Activated CD4-positive, alpha-beta memory T cell treated with anti-CD3 and anti-CD28 coated beads for 36 hours (primary cell): ENCODE measurements around the gene ELL. TPM values are rescaled to one million over a fixed set of nuclear protein-coding genes. Genes with fewer than 3 reads are reported as not detected.
"Not testable (repeated sequence)": the region's sequence is repeated elsewhere in the genome, so short reads cannot be mapped to it uniquely, and the experiment has no call there.

Experiments
- CTCF ChIA-PET: fragments of 350-600 bp; sonication (Branson Sonifier 250); formaldehyde crosslinking; loops from one replicate; lab custom pipeline; 2021; ENCODE audit warnings: antibody characterized with exemption, inconsistent platforms; lab: Charles Lee
- POLR2A ChIA-PET: fragments of 350-600 bp; sonication (Branson Sonifier 250); formaldehyde crosslinking; loops from one replicate; lab custom pipeline; 2021; ENCODE audit warnings: antibody characterized with exemption; lab: Charles Lee
- DNase-seq: peaks from one replicate; pipeline ENCODE4 v3.0.0-alpha.2; 2020
- H3K27ac Mint-ChIP-seq: one replicate; pipeline ENCODE4 v1.8.0; 2021; ENCODE audit warnings: mixed read lengths
- H3K27me3 Mint-ChIP-seq: one replicate; pipeline ENCODE4 v1.8.0; 2021; ENCODE audit warnings: mixed read lengths
- H3K36me3 Mint-ChIP-seq: one replicate; pipeline ENCODE4 v1.8.0; 2021; ENCODE audit warnings: mixed read lengths
- H3K4me1 Mint-ChIP-seq: one replicate; pipeline ENCODE4 v1.8.0; 2021; ENCODE audit warnings: low read depth, mixed read lengths
- H3K4me3 Mint-ChIP-seq: one replicate; pipeline ENCODE4 v1.8.0; 2021; ENCODE audit warnings: mild to moderate bottlenecking, mixed read lengths
- H3K9me3 Mint-ChIP-seq: one replicate; pipeline ENCODE4 v1.8.0; 2021; ENCODE audit warnings: mixed read lengths
- intact Hi-C: fragments of 100-400 bp; cut with micrococcal nuclease; formaldehyde crosslinking; loops from one replicate; pipeline ENCODE4 v1.15.1; 2023
- total RNA-seq, 2 experiments: library from RNA; stranded (reverse); gene quantifications; one replicate each; pipeline ENCODE4 v1.2.3, GENCODE V29; 2021

ELL gene
- total RNA-seq, 2 experiments from 2014 or later, result 24.7 to 29.7 TPM

DNA sequence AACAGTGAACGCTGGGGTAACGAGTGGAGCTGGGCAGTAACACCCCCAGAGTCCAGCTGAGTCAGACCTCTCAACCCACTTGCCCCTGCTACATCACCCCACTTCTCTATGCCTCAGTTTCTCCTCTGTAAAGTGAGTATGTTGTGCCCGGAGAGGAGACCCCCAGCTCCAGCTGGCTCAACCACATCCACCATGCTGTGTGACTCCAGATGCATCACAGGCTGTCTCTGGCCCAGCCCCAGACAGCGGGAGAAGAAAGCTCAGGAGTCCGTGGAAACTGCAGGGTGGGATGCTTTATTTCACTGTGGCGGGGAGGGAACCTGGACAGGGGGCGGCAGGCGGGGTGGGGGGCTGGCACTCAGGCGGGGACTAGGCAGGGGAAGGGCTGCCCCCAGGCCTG, 9.6 kb upstream of the ELL start:
- Mint-ChIP-seq H3K4me3 (no peak overlapping the region), H3K27me3 (no peaks in the 10 kb centered on the region), H3K36me3 (peaks cover 16% of the 10 kb centered on the region), H3K4me1 (no peaks in the 10 kb centered on the region), H3K9me3 (no peaks in the 10 kb centered on the region), H3K27ac (no peak overlapping the region)
- ChIA-PET POLR2A (interaction anchor here (1.4 kb wide), 1 partner anchor 11 kb away, joined by 3 read pairs; no protein-coding TSS in a partner anchor), CTCF (no interaction called here)
- DNase-seq, result no peak
- intact Hi-C loops, result no loop called here

DNA sequence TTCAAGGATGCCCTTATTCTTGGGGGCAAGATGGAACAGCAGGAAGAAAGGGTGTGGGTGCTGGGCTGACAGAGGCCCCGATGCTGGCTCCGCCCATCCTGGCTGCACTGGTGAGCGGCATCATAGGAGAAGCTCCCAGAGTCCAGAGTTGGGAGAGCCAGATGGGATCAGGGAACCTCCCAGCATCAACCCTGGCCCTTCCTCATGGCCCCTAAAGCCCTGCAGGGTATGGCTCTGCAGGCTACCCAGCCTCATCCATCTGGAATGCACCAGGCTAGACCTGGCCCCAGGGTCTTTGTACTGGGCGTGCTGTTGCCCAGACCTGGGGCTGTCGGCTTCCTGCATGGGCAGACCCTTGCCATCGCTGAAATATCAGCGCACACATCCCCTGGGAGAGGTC, 7.9 kb upstream of the ELL start:
- Mint-ChIP-seq H3K27me3 (no peaks in the 10 kb centered on the region), H3K4me1 (no peaks in the 10 kb centered on the region), H3K9me3 (no peaks in the 10 kb centered on the region), H3K4me3 (no peak overlapping the region), H3K36me3 (peaks cover 13% of the 10 kb centered on the region), H3K27ac (no peak overlapping the region)
- DNase-seq, result no peak
- ChIA-PET CTCF (interaction anchor here (0.6 to 1.7 kb wide), 2 partner anchors 10 to 172 kb away, joined by 4 to 6 read pairs; no protein-coding TSS in a partner anchor), POLR2A (no interaction called here)
- intact Hi-C loops, result no loop called here

GRCh38 chr19:18526316-18526715, 4.4 kb upstream of the ELL start:
- no peaks in the 10 kb centered on the region for H3K9me3 Mint-ChIP-seq
- H3K36me3 Mint-ChIP-seq, result peaks cover 2% of the 10 kb centered on the region
- H3K27ac Mint-ChIP-seq, result no peak overlapping the region
- H3K4me1 Mint-ChIP-seq, result peaks cover 4% of the 10 kb centered on the region
- intact Hi-C loops, result no loop called here
- H3K27me3 Mint-ChIP-seq, result no peaks in the 10 kb centered on the region
- H3K4me3 Mint-ChIP-seq, result no peak overlapping the region
- ChIA-PET CTCF (interaction anchor here (0.6 to 0.7 kb wide), 2 partner anchors 76 to 537 kb away, joined by 3 read pairs; partner anchors contain the start of gene SLC25A42), POLR2A (interaction anchor here (1.3 kb wide), 1 partner anchor 9 kb away, joined by 3 read pairs; no protein-coding TSS in a partner anchor)
- no peak for DNase-seq

DNA sequence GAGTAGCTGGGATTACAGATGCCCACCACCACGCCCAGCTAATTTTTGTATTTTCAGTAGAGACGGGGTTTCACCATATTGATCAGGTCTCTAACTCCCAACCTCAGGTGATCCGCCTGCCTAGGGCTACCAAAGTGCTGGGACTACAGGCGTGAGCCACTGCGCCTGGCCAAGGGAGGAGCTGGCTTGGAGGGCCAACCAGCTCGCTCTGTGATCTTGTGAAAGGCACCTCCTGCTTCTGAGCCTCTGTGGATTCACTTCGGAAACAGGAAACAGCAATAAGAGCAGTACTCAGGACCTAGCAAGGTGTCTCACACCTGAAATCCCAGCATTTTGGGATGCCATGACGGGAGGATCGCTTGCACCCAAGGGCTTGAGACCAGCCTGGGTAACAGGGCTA, 2.0 kb upstream of the ELL start:
- no peaks in the 10 kb centered on the region for H3K9me3 Mint-ChIP-seq
- ChIA-PET POLR2A (interaction anchor here (1.0 to 1.1 kb wide), 2 partner anchors 10 to 48 kb away, joined by 3 read pairs; partner anchors contain the start of gene UBA52), CTCF (interaction anchor here (0.9 to 1.0 kb wide), 2 partner anchors 54 to 62 kb away, joined by 3 read pairs; no protein-coding TSS in a partner anchor)
- no peaks in the 10 kb centered on the region for H3K36me3 Mint-ChIP-seq
- no peaks in the 10 kb centered on the region for H3K27me3 Mint-ChIP-seq
- DNase-seq, result no peak
- intact Hi-C loops, result loop anchor here (2.0 kb wide), 2 partner anchors 45 to 395 kb away; partner anchors contain the start of genes COPE and DDX49
- peaks cover 10% of the 10 kb centered on the region for H3K4me1 Mint-ChIP-seq
- H3K27ac Mint-ChIP-seq, result no peak overlapping the region
- H3K4me3 Mint-ChIP-seq, result no peak overlapping the region

DNA sequence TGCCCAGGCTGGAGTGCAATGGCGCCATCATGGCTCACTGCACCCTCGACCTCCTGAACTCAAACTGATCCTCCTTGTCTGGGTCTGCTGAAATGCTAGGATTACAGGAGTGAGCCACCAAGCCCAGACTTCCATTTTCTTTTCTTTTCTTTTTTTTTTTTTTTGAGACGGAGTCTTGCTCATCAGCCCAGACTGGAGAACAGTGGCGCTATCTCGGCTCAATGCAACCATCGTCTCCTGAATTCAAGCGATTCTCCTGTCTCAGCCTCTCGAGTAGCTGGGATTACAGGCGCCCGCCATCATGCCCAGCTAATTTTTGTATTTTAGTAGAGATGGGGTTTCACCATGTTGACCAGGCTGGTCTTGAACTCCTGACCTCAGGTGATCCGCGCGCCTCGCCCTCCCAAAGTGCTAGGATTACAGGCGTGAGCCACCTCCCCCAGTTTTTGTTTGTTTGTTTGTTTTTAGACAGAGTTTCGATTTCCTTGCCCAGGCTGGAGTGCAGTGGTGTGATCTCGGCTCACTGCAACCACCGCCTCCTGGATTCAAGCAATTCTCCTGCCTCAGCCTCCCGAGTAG, 1.1 kb upstream of the ELL start:
- Mint-ChIP-seq H3K4me1 (peaks cover 13% of the 10 kb centered on the region), H3K27ac (peak overlapping the region; percentile 86), H3K4me3 (peak overlapping the region; percentile 90)
- intact Hi-C loops, result loop anchor here (1.0 to 2.0 kb wide), 9 partner anchors 21 to 669 kb away; partner anchors contain the start of genes BORCS8, COPE, DDX49 and KXD1
- CTCF ChIA-PET, result interaction anchor here (0.6 to 4.7 kb wide), 8 partner anchors 15 to 397 kb away, joined by 3 to 91 read pairs (median 21); partner anchors contain the start of genes COPE, DDX49, REX1BD and UBA52
- not testable (repeated sequence) for H3K9me3 Mint-ChIP-seq, H3K27me3 Mint-ChIP-seq, DNase-seq, H3K36me3 Mint-ChIP-seq
- POLR2A ChIA-PET, result interaction anchor here (1.0 to 4.3 kb wide), 6 partner anchors 11 to 66 kb away, joined by 3 to 21 read pairs (median 8); partner anchors contain the start of genes FKBP8, KXD1, REX1BD and UBA52

- Mint-ChIP-seq H3K4me3 (peak overlapping the region; percentile 90), H3K36me3 (no peaks in the 10 kb centered on the region), H3K27ac (peak overlapping the region; percentile 92), H3K4me1 (peaks cover 16% of the 10 kb centered on the region), H3K27me3 (no peaks in the 10 kb centered on the region), H3K9me3 (no peaks in the 10 kb centered on the region)
- intact Hi-C loops, result loop anchor here (1.0 to 2.0 kb wide), 9 partner anchors 22 to 670 kb away; partner anchors contain the start of genes BORCS8, COPE, DDX49 and KXD1
- CTCF ChIA-PET, result interaction anchor here (0.8 to 4.7 kb wide), 11 partner anchors 15 to 397 kb away, joined by 3 to 91 read pairs (median 16); partner anchors contain the start of genes COPE, DDX49, FKBP8 and REX1BD
- DNase-seq, result peak; percentile 100
- POLR2A ChIA-PET, result interaction anchor here (0.7 to 4.3 kb wide), 6 partner anchors 22 to 66 kb away, joined by 3 to 21 read pairs (median 8); partner anchors contain the start of genes FKBP8, KXD1, REX1BD and UBA52
These were observed 423 bp upstream of the ELL start for GRCh38 chr19:18522124-18522861.

DNA sequence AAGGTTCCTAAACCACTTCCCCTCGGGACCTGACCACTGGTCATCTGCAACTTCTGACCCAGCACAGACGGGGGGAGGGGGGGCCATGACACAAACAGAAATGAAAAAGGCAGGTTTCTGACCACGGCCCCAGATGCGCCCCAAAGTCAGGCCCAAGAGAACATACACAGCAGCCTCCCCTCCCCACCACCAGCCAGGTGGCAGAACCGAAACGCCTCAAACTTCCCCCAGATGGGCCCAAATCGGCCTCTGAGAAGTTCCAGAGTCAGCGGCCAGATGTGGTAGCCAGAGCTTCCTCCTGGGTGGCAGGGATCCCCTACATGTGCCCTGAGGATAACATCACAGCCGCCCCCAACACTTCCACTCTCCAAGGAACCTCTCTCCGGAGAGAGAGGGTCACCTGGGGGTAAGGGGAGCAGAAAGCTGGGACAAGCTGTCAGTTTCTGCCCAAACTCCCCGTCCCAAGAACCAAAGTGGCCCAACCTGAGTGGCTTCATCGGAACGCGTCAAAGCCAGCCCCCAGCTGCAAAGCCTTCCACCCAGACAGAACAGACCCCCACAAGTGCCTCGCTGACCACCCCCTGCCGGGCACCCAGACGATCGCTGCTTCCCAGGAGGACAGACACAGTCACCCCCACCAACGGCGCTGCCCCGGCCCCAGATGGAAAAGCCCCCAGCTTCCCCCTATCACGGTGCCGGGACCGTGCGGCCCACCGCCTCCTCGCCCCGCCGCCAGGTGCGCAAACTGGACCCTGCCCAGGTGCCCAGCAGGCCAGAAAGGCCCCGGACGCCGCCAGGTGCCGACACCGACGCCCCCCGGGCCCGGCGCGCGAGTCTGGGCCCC, 800 bp downstream of the ELL start:
- Mint-ChIP-seq H3K4me1 (peaks cover 24% of the 10 kb centered on the region), H3K4me3 (peak overlapping the region; percentile 90), H3K36me3 (no peaks in the 10 kb centered on the region), H3K27me3 (no peaks in the 10 kb centered on the region), H3K9me3 (no peaks in the 10 kb centered on the region), H3K27ac (peak overlapping the region; percentile 92)
- ChIA-PET POLR2A (interaction anchor here (0.7 to 4.3 kb wide), 14 partner anchors 14 to 682 kb away, joined by 3 to 21 read pairs (median 6); partner anchors contain the start of genes FKBP8, KXD1, NR2C2AP and REX1BD), CTCF (interaction anchor here (0.7 to 4.7 kb wide), 26 partner anchors 13 to 518 kb away, joined by 3 to 91 read pairs (median 8); partner anchors contain the start of genes FKBP8, REX1BD and UBA52)
- peak; percentile 38 for DNase-seq
- intact Hi-C loops, result loop anchor here (2.0 kb wide), 2 partner anchors 14 to 50 kb away; no protein-coding TSS in a partner anchor

DNA sequence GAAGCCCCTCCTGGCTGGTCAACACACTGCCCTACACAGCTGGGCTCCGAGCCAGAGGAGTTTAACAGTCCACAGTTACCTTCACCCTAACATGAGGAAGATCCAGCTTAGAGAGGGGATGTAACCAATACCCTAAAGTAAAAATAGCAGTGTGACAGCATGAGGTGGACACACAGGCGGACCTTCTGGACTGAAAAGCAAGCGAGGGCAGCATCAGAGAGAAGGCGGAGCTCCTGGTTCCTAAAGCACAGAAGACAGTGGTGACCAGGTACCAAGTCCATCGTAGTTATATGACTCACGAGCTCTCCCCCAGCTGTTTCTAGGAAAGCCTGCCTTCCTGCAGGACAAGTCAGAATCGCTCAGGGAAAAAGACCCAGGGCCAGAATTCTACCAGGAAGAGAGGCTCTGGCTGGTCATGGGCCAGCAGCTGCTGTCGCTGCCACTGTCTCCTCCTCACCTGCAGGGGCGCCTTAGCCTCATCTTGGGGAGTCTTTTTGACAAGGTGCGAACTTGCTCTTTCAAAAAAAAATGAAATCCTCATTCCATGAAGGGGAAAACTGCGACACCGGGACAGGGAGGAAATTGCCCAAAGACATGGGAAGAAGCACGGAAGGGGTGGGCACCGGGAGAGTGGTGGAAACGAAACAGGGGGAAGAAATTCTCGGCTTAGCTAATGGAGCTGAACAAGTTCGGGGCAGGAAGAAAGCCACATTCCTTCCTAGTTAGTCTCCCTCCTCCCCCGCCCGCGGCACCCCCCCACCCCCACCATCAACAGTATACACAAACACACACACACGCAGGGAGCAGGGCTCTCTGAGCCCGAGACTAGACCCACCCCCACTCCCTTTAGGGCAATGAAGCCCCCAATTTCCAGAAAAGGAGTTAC, 1.7 kb downstream of the ELL start:
- ChIA-PET CTCF (interaction anchor here (0.7 to 4.7 kb wide), 35 partner anchors 9 to 518 kb away, joined by 3 to 91 read pairs (median 5); partner anchors contain the start of genes FKBP8, KXD1, REX1BD and UBA52), POLR2A (interaction anchor here (0.7 to 4.3 kb wide), 13 partner anchors 11 to 683 kb away, joined by 3 to 21 read pairs (median 4); partner anchors contain the start of genes KXD1, NR2C2AP, REX1BD and UPF1)
- Mint-ChIP-seq H3K4me3 (peak overlapping the region; percentile 90), H3K36me3 (no peaks in the 10 kb centered on the region), H3K27me3 (no peaks in the 10 kb centered on the region), H3K9me3 (no peaks in the 10 kb centered on the region), H3K4me1 (peaks cover 33% of the 10 kb centered on the region), H3K27ac (peak overlapping the region; percentile 86)
- intact Hi-C loops, result loop anchor here (2.0 kb wide), 2 partner anchors 13 to 49 kb away; no protein-coding TSS in a partner anchor
- DNase-seq, result peak; percentile 72

GRCh38 chr19:18518639-18519038, 3.2 kb downstream of the ELL start:
- Mint-ChIP-seq H3K27me3 (no peaks in the 10 kb centered on the region), H3K4me3 (no peak overlapping the region), H3K9me3 (no peaks in the 10 kb centered on the region), H3K4me1 (peaks cover 41% of the 10 kb centered on the region), H3K36me3 (no peaks in the 10 kb centered on the region), H3K27ac (no peak overlapping the region)
- CTCF ChIA-PET, result interaction anchor here (0.6 to 4.7 kb wide), 8 partner anchors 10 to 328 kb away, joined by 3 to 61 read pairs (median 12); partner anchors contain the start of gene REX1BD
- POLR2A ChIA-PET, result interaction anchor here (1.0 kb wide), 1 partner anchor 25 kb away, joined by 4 read pairs; the partner anchor contains the start of gene FKBP8
- no peak for DNase-seq
- intact Hi-C loops, result no loop called here

GRCh38 chr19:18517606-18518005, 4.3 kb downstream of the ELL start:
- no peak overlapping the region for H3K27ac Mint-ChIP-seq
- POLR2A ChIA-PET, result no interaction called here

More at GRCh38 chr19:18517606-18518005, 4.3 kb downstream of the ELL start:
- no peak for DNase-seq
- no peaks in the 10 kb centered on the region for H3K36me3 Mint-ChIP-seq
- H3K27me3 Mint-ChIP-seq, result no peaks in the 10 kb centered on the region
- peaks cover 47% of the 10 kb centered on the region for H3K4me1 Mint-ChIP-seq
- H3K9me3 Mint-ChIP-seq, result no peaks in the 10 kb centered on the region
- CTCF ChIA-PET, result interaction anchor here (1.0 to 2.7 kb wide), 4 partner anchors 9 to 48 kb away, joined by 3 to 7 read pairs (median 6); no protein-coding TSS in a partner anchor
- H3K4me3 Mint-ChIP-seq, result no peak overlapping the region
- intact Hi-C loops, result no loop called here
